Stomach (tissue), 4 donors: ENCODE data around the gene TUSC1.

Source experiments
- CTCF ChIP-seq, 7 experiments: fragments of 450-650 bp in 4 of 7; fragments of 200-600 bp in 3 of 7; sonication (generic) in 3 of 7; IDR thresholded peaks; one replicate each; pipeline ENCODE4 v1.5.1; 2016 to 2019; ENCODE audit warnings: antibody characterized with exemption in 7 of 7, control low read depth in 2 of 7, mild to moderate bottlenecking in 1 of 7
- EP300 ChIP-seq: sonication (generic); formaldehyde crosslinking; IDR thresholded peaks from one replicate; pipeline ENCODE4 v1.6.1; 2017; ENCODE audit warnings: antibody characterized with exemption
- POLR2A ChIP-seq, 4 donors: fragments of 450-650 bp; IDR thresholded peaks; one replicate each; pipeline ENCODE4 v1.6.1; 2016; ENCODE audit warnings: antibody characterized with exemption in 4 of 4, control low read depth in 2 of 4, mild to moderate bottlenecking in 1 of 4, moderate library complexity in 1 of 4
- POLR2AphosphoS5 ChIP-seq, 3 donors: sonication (generic); formaldehyde crosslinking; IDR thresholded peaks; one replicate each; pipeline ENCODE4 v1.6.1; 2016; ENCODE audit warnings: antibody characterized with exemption in 3 of 3

GRCh38 chr9:25702536-25702935 is 24.3 kb upstream of the TUSC1 start:
- TF ChIP-seq CTCF (IDR thresholded peaks at IDR 0.05) (no peak), POLR2A (IDR thresholded peaks at IDR 0.05) (no peak), EP300 (no peak), POLR2AphosphoS5 (IDR thresholded peaks at IDR 0.05) (no peak)
